ENCODE measurements around the gene ANGPTL2.

Gene ANGPTL2

DNA sequence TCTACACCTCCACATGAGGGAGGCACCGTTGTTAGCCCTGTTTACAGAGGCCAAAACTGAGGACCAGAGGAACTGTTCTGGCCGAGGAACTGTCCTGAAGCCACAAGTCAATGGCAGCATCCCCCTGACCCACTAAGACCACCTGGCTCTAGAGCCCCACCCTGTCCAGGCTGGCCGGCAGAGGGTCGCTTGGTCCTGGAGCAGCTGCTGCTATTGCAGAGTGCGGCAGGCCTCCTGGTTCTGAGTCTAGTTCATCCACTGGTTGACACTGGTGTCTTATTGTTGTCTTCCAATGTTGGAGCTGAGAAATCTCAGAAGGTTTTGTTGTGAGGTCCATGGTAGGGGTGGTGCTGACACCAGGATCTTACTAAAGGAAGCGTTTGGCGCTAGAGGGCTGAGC is 26.6 kb upstream of the ANGPTL2 start:
- TF ChIP-seq TCF12 (IDR thresholded peaks at IDR 0.05; ENCODE audit: low read depth) (no peak), MAX (IDR thresholded peaks at IDR 0.05) (no peak), TEAD4 (IDR thresholded peaks at IDR 0.05) (no peak), CEBPB (IDR thresholded peaks at IDR 0.05) (no peak), EGR1 (IDR thresholded peaks at IDR 0.05) (no peak), NFIC (IDR thresholded peaks at IDR 0.05) (no peak), CREB1 (IDR thresholded peaks at IDR 0.05; ENCODE audit: low read depth) (no peak)
- TF ChIP-seq, protein P1, sequence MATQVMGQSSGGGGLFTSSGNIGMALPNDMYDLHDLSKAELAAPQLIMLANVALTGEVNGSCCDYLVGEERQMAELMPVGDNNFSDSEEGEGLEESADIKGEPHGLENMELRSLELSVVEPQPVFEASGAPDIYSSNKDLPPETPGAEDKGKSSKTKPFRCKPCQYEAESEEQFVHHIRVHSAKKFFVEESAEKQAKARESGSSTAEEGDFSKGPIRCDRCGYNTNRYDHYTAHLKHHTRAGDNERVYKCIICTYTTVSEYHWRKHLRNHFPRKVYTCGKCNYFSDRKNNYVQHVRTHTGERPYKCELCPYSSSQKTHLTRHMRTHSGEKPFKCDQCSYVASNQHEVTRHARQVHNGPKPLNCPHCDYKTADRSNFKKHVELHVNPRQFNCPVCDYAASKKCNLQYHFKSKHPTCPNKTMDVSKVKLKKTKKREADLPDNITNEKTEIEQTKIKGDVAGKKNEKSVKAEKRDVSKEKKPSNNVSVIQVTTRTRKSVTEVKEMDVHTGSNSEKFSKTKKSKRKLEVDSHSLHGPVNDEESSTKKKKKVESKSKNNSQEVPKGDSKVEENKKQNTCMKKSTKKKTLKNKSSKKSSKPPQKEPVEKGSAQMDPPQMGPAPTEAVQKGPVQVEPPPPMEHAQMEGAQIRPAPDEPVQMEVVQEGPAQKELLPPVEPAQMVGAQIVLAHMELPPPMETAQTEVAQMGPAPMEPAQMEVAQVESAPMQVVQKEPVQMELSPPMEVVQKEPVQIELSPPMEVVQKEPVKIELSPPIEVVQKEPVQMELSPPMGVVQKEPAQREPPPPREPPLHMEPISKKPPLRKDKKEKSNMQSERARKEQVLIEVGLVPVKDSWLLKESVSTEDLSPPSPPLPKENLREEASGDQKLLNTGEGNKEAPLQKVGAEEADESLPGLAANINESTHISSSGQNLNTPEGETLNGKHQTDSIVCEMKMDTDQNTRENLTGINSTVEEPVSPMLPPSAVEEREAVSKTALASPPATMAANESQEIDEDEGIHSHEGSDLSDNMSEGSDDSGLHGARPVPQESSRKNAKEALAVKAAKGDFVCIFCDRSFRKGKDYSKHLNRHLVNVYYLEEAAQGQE (IDR thresholded peaks at IDR 0.05; ENCODE audit: low read depth), result no peak

GRCh38 chr9:127148014-127148413 is 25.6 kb upstream of the ANGPTL2 start:
- TF ChIP-seq YY1 (IDR thresholded peaks at IDR 0.05; ENCODE audit: low read depth), result no peak

DNA sequence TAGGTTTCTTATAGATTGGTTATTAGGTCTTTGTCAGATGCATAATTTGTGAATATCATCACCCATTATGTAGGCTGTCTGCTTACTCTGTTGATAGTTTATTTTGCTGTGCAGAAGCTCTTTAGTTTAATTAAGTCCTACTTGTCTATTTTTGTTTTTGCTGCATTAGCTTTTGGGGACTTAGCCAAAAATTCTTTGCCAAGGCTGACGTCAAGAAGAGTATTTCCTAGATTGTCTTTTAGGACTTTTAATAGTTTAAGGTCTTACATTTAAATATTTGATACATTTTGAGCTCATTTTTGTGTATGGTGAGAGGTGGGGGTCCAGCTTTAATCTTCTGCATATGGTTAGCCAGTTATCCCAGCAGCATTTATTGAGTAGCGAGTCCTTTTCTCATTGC is 24.8 kb upstream of the ANGPTL2 start:
- TF ChIP-seq TAF1 (IDR thresholded peaks at IDR 0.05; ENCODE audit: low read depth), result no peak
- no peak for TF ChIP-seq TEAD4 (IDR thresholded peaks at IDR 0.05)
- TF ChIP-seq EGR1 (IDR thresholded peaks at IDR 0.05), result no peak
- TF ChIP-seq, protein P1 (IDR thresholded peaks at IDR 0.05; ENCODE audit: low read depth), result no peak
- no peak for TF ChIP-seq RAD21 (IDR thresholded peaks at IDR 0.05; ENCODE audit: low read depth)
- TF ChIP-seq YY1 (IDR thresholded peaks at IDR 0.05; ENCODE audit: low read depth), result no peak

- no peak for TF ChIP-seq EP300 (IDR thresholded peaks at IDR 0.05; ENCODE audit: borderline replicate concordance)
- TF ChIP-seq YY1 (IDR thresholded peaks at IDR 0.05; ENCODE audit: low read depth), result no peak
- no peak for TF ChIP-seq FOXM1 (IDR thresholded peaks at IDR 0.05; ENCODE audit: borderline replicate concordance, low read depth)
- TF ChIP-seq USF1 (IDR thresholded peaks at IDR 0.05), result no peak
- no peak for TF ChIP-seq TAF1 (IDR thresholded peaks at IDR 0.05; ENCODE audit: low read depth)
- TF ChIP-seq TEAD4 (IDR thresholded peaks at IDR 0.05), result no peak
- TF ChIP-seq CEBPB (IDR thresholded peaks at IDR 0.05), result no peak
- no peak for TF ChIP-seq RAD21 (IDR thresholded peaks at IDR 0.05; ENCODE audit: low read depth)
- TF ChIP-seq ZBTB7A (IDR thresholded peaks at IDR 0.05; ENCODE audit: low read depth), result no peak
- no peak for TF ChIP-seq CREB1 (IDR thresholded peaks at IDR 0.05; ENCODE audit: low read depth)
- TF ChIP-seq NFIC (IDR thresholded peaks at IDR 0.05), result no peak
- no peak for TF ChIP-seq EGR1 (IDR thresholded peaks at IDR 0.05)
- TF ChIP-seq TCF12 (IDR thresholded peaks at IDR 0.05; ENCODE audit: low read depth), result no peak
Observed at GRCh38 chr9:127144670-127145445, 22.4 kb upstream of the ANGPTL2 start.

- TF ChIP-seq TEAD4 (IDR thresholded peaks at IDR 0.05), result no peak
- no peak for TF ChIP-seq CEBPB (IDR thresholded peaks at IDR 0.05)
- TF ChIP-seq MAX (IDR thresholded peaks at IDR 0.05), result no peak
- TF ChIP-seq ZBTB7A (IDR thresholded peaks at IDR 0.05; ENCODE audit: low read depth), result no peak
- no peak for TF ChIP-seq YY1 (IDR thresholded peaks at IDR 0.05; ENCODE audit: low read depth)
- TF ChIP-seq RAD21 (IDR thresholded peaks at IDR 0.05; ENCODE audit: low read depth), result no peak
- no peak for TF ChIP-seq TCF12 (IDR thresholded peaks at IDR 0.05; ENCODE audit: low read depth)
- no peak for TF ChIP-seq NFIC (IDR thresholded peaks at IDR 0.05)
- TF ChIP-seq EGR1 (IDR thresholded peaks at IDR 0.05), result no peak
- TF ChIP-seq, protein P1 (IDR thresholded peaks at IDR 0.05; ENCODE audit: low read depth), result no peak
- no peak for TF ChIP-seq EP300 (IDR thresholded peaks at IDR 0.05; ENCODE audit: borderline replicate concordance)
- no peak for TF ChIP-seq USF1 (IDR thresholded peaks at IDR 0.05)
- no peak for TF ChIP-seq TAF1 (IDR thresholded peaks at IDR 0.05; ENCODE audit: low read depth)
- no peak for TF ChIP-seq FOXM1 (IDR thresholded peaks at IDR 0.05; ENCODE audit: borderline replicate concordance, low read depth)
- TF ChIP-seq CREB1 (IDR thresholded peaks at IDR 0.05; ENCODE audit: low read depth), result no peak
Observed at GRCh38 chr9:127143920-127144465, 21.6 kb upstream of the ANGPTL2 start.

Measured in Ishikawa (cell line).